ENCODE results near the gene DHRS13.
"Not testable (repeated sequence)": the region's sequence is repeated elsewhere in the genome, so short reads cannot be mapped to it uniquely, and the experiment has no call there.

The DHRS13 gene

GRCh38 chr17:28882154-28882895 lies 20.6 kb downstream of the DHRS13 start:
- DNase-seq (ENCODE audit: low read depth in 2 of 2), result no peak

DNA sequence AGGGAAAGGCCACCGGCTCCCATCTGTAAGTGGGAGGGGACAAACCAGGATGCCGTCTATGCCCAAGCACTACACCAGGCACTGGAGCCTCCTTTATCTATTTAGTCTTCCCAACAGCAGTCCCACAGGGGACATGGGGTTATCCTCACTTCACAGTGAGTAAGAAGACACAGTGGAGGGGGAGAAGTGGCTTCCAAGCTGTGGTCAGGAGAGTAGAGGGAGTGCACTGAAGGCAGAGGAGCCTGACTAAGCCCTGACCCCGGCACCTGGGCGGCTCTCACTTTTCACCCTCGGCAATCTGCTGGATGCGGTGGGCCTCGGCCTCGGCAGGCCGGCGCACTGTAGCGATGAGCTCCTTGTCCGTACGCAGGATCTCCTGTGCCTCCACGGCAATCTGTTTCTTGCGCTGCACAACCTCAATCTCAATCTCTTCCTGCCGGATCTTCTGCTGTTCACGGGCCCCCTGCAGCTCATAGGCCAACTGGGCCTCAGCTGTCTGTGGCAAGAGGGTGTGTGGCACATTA lies 21.3 kb downstream of the DHRS13 start:
- no peak for DNase-seq (ENCODE audit: low read depth in 2 of 2)

DNA sequence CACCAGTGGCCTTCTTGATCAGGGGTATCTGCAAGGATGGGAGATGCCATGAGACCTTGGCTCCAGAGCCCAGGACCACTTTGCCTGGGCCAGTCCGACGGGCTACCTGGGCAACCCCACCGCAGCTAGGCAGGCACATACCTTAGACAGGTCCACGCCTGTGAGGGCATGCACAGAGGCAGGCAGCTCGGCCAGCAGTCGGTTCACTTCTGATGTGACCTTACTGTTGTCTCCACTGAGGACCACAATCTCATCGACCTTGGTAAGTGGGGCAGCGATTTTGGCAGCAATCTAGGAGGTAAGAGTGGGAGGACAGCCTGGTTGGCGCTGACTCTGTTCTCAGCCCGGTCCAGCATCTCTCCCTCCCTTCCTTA lies 22.3 kb downstream of the DHRS13 start:
- DNase-seq (ENCODE audit: low read depth in 2 of 2), result no peak

- no peak for DNase-seq (ENCODE audit: low read depth in 2 of 2)
Observed at GRCh38 chr17:28879886-28880571, 22.9 kb downstream of the DHRS13 start.

DNA sequence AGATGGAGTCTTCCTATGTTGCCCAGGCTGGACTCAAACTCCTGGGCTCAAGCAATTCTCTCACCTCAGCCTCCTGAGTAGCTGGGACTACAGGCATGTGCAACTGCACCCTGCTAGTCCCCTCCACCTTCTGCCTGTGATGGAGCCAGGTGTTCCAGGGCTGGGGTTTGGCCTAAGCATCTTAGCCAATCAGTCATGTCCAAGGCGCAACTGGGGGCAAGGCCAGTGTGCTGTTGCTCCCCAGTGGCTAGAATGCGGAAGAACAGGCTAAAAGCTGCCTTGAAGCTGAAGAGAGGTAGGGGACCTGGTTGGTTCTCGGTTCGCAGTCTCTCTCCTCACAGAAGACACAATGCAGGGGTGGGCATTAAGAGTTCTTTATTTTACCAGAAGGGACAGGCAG lies 23.9 kb downstream of the DHRS13 start:
- DNase-seq (ENCODE audit: low read depth in 2 of 2), result no peak

- no peak for DNase-seq (ENCODE audit: low read depth in 2 of 2)
Observed at GRCh38 chr17:28878158-28878910, 24.5 kb downstream of the DHRS13 start.

DNA sequence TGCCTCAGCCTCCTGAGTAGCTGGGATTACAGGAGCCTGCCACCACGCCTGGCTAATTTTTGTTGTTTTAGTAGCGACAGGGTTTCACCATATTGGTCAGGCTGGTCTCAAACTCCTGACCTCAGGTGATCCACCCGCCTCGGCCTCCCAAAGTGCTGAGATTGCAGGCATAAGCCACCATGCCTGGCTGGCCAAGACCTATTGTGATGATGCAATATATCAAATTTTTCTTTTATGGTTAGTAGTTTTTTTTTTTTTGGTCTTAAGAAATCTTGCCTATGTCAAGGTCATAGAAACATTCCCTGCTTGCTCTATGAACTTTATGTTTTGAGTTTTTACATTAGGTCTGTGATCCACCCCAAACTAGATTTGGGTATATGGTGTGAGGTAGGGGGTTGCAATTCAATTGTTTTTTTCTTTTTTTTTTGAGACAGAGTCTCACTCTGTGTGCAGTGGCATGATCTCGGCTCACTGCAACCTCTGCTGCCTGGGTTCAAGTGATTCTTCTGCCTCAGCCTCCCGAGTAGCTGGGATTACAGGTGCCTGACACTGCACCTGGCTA lies 25.6 kb downstream of the DHRS13 start:
- DNase-seq (ENCODE audit: low read depth in 2 of 2), result not testable (repeated sequence)

- DNase-seq (ENCODE audit: low read depth in 2 of 2), result no peak
Observed at GRCh38 chr17:28875848-28876550, 26.9 kb downstream of the DHRS13 start.

- no peak for DNase-seq (ENCODE audit: low read depth in 2 of 2)
Observed at GRCh38 chr17:28874750-28875149, 28.1 kb downstream of the DHRS13 start.

DNA sequence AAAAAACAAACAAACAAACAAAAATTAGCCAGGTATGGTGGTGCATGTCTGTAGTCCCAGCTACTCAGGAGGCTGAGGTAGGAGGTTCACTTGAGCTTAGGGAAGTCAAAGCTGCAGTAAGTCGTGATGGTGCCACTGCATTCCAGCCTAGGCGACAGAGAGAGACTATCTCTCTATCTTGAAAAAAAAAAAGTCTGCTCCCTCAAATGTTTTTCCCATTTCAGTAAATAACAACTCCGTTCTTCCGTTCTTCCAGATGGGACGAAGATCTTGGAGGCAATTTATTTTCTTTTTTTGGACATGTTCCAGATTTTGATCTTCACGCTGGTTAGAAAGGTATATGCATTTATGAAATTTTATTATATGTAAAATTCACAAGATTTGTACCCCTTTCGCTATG lies 29.0 kb downstream of the DHRS13 start:
- no peak for DNase-seq (ENCODE audit: low read depth in 2 of 2)

GRCh38 chr17:28871056-28871579 lies 31.8 kb downstream of the DHRS13 start:
- DNase-seq (ENCODE audit: low read depth in 2 of 2), result no peak

DNA sequence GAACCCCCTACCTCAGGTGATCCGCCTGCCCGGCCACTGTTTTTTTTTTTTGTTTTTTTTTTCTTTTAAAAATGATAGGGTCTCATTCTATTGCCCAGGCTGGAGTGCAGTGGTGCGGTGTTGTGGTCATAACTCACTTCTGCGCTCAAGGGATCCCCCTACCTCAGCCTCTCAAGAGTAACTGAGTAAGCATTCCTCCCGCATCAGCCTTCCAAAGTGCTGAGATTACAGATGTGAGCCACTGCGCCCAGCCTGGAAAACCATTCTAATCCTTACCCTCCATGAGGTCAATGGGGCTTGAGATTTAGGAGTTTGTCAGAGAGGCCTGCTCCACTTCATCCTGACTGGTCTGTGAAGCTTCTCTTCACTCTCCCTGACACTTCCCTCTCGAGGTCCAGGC lies 35.6 kb downstream of the DHRS13 start:
- no peak for DNase-seq (ENCODE audit: low read depth in 2 of 2)

GRCh38 chr17:28865946-28866752 lies 36.7 kb downstream of the DHRS13 start:
- DNase-seq (ENCODE audit: low read depth in 2 of 2), result no peak

DNA sequence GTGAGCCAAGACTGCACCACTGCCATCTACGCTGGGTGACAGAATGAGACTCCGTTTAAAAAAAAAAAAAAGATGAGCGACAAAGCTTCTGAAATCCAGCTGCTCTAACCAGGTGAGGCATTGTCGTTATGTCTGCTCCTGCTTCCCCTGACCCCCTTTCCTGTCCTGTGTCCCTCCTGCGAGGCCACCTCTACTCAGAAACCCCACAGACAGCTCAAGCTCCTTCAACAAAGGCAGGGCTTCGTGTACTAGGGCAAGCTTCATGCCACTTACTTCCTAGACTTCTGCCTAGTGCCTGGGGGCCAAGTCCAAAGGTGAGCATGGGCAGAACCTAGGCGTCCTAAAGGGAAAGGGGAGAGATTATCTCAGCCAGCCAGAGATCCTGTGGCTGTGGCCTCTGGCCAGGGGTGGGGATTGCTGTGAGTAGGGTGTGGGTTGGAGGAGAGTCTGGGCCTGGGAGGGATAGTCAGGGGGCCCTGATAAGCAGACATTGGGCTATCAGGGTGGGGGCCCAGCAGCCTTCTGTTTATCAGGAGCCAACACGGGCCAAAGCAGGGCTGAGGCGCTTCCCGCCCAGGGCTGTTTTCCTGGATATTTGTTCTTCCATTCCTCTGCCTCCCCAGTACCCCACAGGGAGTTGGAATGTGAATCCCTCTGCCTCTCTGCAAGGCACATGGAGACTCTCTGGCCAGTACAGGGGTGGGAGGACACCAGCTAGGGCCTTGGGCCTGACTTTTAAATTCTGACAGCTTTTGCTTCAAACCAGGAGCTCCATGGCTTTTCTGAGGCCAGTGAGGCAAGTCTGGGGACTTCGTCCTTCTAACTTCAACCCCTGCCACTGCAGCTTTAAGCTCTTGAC lies 37.7 kb downstream of the DHRS13 start:
- DNase-seq (ENCODE audit: low read depth in 2 of 2), result no peak

- DNase-seq (ENCODE audit: low read depth in 2 of 2), result no peak
Observed at GRCh38 chr17:28863953-28864352, 38.9 kb downstream of the DHRS13 start.

GRCh38 chr17:28862561-28862960 lies 40.3 kb downstream of the DHRS13 start:
- DNase-seq (ENCODE audit: low read depth in 2 of 2), result no peak

DNA sequence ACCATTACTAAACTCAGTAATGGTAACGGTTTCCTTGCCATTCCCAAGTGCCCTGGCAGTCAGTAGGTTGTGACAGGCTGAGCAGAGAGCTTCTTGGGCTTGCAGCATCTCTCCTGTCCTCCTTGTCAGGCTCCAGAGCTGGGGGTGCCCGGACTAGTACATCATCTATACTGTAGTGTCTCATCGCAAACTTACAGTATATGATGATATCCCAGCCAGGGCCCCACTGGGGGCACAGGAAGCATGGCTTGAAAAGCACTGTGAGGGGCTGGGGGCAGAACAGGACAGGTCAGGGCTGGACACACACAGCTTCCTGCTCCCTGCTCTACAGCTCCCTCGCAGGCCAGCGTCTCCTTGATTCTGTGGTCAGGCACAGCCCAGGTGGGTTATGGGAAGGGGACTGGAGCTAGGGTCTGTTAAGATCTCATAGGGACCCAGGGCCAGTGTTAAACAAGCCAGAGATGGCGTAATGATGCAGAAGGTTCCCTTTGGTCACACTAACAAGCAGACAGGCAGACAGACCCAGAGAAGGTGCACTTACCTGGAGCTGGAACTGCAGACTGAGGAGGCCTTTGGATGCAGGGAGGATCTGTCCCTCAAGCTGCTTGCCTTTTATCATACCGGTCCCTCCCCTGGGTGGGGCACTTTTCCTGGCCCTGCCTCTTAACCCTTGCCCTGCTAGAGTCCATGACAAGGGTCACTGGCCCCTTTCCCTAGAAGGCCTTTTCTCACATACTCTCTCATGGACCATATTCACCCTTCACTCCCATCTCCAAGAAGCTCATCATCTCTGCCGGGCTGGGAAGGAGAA lies 41.3 kb downstream of the DHRS13 start:
- no peak for DNase-seq (ENCODE audit: low read depth in 2 of 2)

DNA sequence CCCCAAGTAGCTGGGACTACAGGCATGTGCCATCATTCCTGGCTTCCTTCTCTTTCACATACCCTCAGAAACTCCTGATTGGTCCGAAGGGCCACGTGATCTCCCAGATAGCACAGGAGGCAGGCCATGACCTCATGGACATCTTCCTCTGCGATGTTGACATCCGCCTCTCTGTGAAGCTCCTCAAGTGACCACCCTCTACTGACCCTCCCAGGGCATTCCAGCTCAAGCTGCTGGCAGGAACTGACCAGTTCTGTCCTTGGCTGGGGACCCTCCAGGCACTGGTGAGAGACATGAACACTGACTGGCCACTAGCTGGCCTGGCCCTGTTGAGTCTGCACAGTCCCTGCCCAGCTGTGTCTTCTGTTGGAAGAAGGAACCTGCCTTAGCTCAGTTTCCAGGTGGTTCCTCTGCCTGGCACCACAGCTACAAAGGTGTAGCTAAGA lies 42.5 kb downstream of the DHRS13 start:
- DNase-seq (ENCODE audit: low read depth in 2 of 2), result no peak

Measured in activated CD8-positive, alpha-beta memory T cell treated with anti-CD3 and anti-CD28 coated beads for 4 hours (primary cell).